ENCODE data around the gene PPARD.
"Not testable (repeated sequence)": the region's sequence is repeated elsewhere in the genome, so short reads cannot be mapped to it uniquely, and the experiment has no call there.

PPARD gene

DNA sequence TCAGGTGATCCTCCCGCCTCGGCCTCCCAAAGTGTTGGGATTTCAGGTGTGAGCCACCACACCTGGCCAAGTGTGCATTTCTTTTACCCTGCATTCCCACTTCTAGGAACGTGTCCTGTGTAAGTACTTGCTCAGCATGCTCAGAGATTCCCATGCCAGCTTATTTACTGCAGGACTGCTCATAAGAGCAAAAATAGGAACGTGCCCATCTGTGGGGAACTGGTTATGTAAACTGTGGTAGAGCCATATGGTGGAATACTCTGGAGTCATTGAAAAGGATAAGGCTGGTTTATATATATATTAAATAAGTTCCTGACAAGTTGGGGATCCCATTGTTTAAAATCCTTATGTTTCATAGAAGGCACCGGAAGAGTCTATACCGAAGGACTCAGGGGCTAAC, 71.6 kb downstream of the PPARD start:
- no peak for DNase-seq

DNA sequence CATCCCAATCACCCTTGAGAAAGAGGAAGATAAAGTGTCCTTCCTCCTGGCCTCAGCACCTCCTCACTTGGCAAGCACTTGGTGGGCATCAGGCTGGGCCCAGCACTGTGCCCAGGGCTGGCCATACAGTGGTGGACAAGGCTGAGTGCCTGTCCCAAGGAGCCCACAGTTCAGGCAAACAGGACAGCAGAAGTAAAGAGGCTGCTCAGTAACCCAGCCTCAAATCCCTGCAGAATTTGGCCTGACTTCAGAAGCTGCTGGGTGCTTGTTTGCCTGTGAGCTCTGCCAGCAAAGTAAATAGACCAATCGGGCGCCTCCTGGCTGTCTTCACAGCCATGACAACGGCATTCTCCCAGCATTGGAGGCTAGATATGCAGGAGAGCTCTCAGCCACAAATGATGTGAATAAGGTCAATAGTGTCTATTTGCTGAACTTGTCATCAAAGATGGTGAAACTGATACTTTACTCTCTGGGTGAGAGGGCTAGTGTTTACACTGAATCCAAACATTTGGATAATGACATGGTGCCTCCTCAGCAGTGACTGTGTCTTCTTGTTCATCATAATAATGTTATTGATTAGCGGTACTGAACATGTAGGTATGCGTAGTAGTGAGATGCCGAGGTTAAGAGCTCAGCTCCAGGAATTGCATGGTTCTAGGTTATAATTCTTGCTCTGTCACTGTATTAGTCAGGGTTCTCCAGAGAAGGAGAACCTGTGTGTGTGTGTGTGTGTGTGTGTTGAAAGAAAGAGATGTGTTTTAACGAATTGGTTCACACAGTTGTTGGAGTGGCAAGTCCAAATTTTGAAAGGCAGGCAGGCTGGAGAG, 72.9 kb downstream of the PPARD start:
- peak; percentile 77 to 87 for DNase-seq

DNA sequence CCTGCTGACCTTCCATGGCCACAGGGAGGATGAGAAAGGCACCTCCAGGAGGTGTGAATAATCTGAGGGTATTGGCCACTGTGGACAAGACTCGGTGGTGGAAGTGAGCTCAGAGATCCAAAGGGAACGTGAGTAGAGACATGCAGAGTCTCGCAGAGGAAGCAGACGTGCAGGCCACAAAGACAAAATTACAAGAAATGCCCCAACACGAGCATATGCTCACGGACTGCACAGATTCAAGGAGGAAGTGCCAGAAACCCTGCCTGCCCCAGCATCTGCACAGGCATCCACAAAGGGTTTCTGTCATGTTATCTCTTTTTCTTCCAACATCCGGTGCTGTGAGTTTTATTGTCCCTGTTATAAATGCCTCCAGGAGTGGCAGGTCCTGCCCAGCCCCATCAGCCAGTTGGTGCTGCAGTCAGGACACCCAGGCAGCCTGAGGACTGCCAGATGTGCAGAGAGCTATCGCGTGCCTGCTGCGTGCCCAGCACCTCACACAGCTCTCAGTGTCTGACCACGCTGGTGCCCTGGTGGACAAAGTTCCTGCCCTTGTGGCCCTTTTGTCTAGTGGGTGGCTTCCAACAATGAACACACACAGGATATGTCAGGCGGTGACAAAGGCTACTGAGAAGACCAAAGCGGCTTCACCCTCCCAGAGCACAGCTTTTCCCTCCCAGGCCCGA, 75.8 kb downstream of the PPARD start:
- no peak for DNase-seq

DNA sequence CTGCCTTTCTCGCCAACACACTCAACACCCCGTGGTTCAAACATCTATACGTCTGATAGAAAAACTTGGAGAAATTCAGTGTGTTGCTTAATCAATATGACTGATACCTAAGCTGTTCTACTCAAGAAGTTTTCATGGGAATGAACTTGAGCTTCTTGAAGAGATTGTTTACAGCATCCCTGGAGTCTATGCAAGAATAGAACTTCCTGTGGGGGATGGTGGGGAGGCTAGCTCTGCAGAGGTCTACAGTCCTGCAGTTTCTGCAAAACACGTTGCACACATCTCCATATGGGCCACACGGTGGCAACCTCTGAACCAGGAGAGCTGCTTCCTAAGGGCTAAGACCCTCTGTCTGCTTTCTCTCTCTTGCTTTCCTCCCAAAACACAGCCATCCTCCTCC, 77.1 kb downstream of the PPARD start:
- DNase-seq: no peak

DNA sequence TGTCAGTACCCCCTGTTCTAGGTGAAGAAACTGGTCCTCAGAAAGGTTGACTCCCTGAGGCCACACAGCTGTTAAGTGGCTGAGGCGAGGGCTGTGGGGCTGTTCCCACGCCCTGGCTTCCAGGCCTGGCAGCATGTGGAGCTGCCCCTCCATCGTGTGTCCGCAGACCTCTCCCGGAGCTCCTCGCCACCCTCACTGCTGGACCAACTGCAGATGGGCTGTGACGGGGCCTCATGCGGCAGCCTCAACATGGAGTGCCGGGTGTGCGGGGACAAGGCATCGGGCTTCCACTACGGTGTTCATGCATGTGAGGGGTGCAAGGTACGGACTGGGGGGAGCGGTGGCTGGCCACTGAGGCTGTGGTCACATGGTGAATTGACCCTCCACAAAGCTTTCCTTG, 77.6 kb downstream of the PPARD start:
- no peak for DNase-seq

DNA sequence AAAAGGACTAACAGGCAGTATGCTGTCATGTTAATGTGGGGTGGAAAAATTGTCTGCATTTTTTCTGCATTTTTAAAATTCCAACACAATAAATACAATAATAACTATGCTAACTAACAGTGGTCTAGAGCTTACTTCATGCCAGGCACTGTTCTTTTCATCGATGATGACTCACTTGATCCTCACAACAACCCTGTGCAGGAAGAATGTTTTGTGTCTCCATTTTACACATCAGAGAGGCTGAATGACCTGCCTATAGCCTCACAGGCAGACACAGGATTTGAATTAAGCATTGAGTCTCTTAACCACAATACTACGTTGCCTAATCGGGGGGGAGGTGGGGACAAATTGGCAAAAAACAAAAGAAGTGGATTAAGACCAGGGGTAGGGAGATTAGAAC, 82.9 kb downstream of the PPARD start:
- no peak for DNase-seq

DNA sequence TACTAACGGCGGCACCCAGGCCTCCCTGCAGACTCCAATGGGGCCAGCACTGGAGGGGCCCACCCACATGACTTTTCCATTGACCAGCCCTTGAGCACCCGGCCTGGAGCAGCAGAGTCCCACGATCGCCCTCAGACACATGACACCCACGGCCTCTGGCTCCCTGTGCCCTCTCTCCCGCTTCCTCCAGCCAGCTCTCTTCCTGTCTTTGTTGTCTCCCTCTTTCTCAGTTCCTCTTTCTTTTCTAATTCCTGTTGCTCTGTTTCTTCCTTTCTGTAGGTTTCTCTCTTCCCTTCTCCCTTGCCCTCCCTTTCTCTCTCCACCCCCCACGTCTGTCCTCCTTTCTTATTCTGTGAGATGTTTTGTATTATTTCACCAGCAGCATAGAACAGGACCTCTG, 83.7 kb downstream of the PPARD start:
- DNase-seq: no peak

DNA sequence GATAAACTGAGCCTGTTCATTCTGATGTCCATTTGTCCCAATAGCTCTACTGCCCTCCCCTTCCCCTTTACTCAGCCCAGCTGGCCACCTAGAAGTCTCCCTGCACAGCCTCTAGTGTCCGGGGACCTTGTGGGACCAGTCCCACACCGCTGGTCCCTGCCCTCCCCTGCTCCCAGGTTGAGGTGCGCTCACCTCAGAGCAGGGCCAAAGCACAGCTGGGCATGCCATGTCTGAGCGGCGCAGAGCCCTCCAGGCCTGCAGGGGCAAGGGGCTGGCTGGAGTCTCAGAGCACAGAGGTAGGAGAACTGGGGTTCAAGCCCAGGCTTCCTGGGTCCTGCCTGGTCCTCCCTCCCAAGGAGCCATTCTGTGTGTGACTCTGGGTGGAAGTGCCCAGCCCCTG, 85.1 kb downstream of the PPARD start:
- DNase-seq: no peak

DNA sequence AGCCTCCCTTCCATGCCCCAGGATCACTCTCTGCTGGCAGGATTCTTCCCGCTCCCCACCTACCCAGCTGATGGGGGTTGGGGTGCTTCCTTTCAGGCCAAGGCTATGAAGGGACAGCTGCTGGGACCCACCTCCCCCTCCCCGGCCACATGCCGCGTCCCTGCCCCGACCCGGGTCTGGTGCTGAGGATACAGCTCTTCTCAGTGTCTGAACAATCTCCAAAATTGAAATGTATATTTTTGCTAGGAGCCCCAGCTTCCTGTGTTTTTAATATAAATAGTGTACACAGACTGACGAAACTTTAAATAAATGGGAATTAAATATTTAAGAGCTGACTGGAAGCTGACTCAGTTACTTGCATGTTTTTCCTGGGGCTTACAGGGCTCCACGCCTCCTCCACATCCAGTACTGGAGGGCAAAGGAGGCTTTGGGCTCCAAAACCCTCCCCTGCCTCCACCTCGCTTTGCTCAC, 85.5 kb downstream of the PPARD start:
- no peak for DNase-seq

DNA sequence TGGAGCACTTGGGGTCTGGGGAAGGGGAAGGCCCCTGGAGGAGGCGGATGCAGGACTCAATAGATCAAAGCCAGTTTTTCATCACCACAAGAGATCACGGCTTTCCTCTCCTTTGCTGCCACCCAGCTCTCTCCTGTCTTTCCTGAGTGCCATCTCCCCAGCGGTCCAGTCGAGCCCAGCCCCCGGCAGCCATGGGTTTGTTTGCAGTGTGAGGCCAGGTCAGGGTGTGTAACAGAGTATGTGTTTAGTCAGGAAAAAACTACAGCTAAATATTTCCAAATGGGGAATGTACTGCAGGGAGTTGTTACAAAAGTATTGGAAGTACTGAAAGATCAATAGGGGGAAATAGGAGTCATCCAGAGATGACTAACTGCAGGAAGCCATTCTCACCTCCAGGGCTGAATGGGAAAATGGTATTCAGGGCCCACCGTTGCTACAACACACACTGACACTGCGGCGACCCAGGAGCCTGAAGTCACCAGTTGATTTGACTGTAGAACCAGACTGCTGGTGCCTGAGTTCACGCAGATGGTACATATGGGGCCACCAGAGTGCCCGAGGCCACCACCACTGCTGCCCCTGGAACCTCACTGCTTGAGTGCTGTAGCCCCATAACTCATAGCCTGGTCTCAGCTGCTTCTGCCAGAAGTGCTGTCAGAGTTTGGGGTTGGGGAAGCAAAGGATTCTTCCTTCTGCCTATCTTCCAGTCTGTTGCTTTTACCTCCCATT, 86.2 kb downstream of the PPARD start:
- DNase-seq: no peak

DNA sequence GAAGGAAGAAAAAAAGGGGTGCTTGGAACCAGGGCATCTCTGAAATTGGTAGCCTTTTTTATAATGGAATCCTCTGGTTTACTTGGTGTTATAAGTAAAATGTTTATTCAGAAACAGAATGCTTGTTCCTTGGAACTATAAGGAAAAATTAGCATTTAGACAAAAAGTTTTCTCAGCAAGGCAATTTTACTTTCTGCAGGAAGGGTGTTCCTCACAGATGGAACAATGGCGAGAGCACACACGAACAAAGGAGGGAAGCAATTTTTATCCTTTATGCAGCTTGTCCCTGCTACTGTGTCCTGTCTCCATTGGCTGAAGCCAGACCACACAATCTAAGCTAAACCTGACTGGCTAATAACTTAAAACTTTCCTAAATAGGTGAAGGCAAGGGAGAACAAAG, 87.1 kb downstream of the PPARD start:
- DNase-seq: no peak

DNA sequence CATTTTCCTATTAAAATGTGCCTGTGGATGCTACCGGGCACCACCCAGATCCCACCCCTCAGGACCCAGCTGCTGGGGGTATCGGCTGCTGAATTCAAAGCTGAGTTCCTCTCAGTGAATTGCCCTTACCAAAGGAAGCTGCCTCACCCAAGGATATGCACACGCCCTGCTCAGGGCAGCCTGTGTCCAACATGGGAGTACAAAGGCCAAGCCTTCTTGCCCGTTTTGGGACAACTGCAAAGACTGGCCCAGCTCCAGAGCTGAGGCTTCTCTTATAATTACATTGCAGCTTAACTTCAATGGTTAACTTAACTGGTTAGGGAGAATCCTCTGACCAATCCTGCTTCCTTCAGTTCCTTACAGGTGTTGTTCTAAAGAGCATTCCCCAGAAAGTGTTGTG, 89.9 kb downstream of the PPARD start:
- DNase-seq: no peak

DNA sequence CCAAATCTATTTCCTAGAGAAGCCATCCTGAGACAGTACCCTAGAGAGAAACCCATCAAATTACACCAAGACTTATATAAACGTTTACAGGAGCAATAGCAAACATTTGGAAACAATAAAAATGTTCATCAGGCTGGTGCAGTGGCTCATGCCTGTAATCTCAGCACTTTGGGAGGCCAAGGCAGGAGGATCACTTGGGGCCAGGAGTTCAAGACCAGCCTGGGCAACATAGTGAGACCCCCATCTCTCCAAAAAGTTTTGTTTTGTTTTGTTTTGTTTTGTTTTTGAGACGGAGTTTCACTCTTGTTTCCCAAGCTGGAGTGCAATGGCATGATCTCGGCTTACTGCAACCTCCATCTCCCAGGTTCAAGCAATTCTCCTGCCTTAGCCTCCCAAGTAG, 90.3 kb downstream of the PPARD start:
- not testable (repeated sequence) for DNase-seq

DNA sequence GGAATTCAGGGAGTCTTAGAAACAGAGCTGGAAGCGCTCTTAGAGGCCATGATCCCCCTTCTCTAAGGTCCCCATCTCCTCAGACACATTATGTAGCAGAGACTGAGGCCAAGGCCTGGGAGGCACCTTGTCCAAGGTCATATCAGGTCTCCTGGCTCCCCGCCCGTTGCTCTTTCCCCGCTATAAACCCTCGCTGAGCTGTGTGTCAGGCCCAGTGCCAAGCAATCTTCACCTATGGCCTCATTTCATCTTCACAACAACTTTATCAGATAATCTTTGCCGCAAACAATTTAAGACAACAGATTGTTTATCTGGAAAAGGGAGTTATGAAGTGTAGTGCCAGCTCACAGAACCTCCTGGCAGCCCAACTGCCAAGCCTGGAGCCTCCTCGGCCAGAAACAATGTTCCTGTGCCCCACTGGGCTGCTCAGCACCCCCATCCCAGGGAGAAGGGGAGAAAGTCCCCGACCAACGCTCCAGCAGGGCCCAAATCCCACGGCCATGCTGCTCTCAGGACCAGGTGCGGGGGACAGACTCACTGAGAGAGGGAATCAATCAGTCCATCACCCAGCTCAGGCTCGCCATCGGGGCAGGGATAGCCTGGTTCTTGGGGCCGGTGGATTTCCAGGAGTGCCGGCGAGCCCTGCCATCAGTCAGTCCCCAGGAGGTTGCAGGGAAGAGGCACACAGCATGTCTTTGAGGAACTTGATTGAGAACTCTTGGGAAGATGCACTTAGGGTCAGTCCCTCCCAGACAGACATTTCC, 92.9 kb downstream of the PPARD start:
- no peak for DNase-seq

DNA sequence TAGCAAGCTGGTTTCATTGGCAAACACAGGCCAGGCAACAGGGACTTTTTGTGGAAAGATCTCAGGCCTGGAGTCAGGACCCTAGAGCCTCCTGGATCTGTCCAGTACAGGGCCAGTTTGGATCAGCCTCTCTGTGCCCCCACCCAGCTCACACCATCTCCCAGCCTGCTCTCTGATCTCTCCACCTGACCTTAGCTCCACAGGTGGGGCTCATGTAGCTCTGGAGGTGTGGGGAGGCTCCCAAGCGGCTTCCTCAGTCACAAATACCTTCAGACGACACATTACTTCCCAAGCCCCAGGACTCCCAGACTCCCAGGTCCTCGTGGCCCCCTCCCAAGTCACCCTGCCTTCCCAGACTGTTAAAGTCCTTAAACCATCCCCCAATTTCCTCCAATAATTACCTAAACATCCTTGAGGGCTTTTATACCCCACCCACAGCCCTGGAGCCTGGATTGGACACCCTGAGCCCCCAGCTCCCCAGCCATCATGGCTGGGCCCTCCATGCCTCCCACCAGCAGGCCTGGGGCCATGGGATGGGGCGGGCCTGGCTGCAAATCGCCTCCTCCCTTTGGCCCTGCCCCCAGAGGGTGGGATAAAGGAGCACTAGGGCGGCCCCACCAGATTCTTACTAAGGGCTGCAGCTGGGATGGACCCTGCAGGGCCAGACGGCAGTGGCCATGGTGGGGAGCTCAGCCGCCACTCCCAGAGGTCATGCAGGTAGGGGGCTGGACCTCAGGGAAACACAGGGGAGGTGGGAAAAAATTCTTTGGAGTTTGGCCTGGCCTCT, 93.9 kb downstream of the PPARD start:
- DNase-seq: no peak

DNA sequence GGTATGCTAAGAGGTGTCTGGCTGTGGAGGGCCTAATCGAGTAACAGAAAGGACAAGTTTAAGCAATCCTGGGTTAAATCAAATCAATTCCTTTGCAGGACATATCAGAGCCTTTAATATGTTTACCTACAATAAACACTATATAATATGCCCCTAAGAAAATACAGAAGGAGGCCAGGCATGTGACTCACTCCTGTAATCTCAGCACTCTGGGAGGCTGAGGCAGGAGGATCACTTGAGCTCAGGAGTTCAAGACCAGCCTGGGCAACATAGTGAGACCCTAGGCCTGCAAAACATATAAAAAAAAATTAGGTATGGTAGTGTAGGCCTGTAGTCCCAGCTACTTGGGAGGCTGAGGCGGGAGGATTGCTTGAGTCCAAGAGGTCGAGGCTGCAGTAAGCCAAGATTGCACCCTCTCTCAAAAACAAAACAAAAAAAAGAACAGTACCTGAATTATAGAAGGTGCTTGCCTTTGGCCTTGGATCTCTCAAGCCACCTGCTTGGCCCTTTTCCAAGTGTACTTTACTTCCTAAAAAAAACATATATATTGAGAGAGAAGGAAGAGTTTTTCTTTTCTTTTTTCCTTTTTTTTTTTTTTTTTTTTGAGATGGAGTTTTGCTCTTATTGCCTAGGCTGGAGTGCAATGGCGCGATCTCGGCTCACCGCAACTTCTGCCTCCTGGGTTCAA, 96.2 kb downstream of the PPARD start:
- DNase-seq: not testable (repeated sequence)

DNA sequence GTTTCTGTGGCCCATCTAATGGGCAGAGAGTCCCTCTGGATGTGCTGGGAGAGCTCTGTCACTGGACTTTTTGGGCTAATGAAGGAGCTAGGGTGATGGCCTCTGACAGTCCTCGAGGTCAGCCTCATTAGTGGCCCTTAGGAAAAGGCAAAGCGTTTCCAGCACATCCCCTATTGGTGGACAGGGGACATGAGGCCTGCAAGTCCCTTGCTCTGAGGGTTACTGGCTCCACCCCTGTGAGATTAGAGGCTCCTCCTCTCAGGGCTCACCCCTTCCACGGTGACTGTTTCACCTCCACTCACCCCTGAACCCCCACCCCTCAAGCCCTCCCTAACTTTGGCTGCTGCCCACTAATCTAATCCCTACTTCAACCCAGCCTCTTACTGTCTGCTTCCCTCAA, 97.0 kb downstream of the PPARD start:
- no peak for DNase-seq

DNA sequence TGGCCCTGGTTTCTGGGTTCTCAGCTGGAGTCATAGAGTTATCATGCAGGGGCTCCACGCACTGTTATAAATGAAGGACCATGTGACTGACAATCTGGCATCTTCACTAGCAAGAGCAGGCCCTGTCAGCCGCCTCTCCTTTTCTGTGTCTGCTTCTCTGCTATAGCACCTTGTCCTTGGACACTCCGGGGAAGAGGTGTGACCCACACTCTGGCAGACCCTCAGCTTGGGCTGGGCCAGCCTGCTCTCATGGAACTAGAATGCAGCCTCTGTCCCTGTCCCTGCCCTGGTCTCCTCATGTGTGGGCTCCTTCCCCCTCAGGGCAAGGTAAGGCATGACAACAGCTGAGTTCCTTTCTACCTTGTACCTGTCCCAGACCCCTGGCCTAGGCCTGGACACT, 98.8 kb downstream of the PPARD start:
- no peak for DNase-seq

DNA sequence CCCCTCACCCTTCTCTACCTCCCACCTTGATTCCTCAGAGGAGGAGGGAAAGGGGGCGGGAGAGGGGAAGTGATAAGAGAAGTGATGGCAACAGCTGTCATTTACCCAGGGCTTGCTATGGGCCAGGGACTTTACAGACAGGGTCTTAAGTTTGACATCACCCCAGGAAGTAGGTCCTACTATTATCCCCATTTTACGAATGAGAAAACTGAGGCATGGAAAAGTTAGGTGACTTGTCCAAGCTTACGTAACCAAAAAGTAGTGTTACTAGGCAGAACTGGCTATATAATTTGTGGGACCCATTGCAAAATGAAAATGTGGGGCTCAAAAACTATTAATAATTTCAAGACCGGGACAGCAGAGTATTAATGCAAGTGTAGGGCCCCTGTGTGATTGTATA, 99.3 kb downstream of the PPARD start:
- DNase-seq: no peak

DNA sequence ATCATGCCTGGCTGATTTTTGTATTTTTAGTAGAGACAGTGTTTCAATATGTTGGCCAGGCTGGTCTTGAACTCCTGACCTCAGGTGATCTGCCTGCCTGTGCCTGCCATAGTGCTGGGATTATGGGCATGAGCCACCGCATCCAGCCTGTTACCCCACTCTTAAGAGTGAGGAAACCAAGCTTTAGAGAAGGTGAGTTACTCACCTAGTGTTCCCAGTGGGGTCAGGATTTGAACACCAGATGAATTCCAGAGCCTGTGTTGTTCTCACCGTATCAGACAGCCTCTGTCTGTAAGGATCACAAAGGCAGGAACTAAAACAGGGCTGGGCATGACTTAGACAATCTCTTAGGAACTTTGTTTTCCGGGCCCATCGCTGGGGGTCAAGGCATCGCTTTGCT, 100.3 kb downstream of the PPARD start:
- no peak for DNase-seq

DNA sequence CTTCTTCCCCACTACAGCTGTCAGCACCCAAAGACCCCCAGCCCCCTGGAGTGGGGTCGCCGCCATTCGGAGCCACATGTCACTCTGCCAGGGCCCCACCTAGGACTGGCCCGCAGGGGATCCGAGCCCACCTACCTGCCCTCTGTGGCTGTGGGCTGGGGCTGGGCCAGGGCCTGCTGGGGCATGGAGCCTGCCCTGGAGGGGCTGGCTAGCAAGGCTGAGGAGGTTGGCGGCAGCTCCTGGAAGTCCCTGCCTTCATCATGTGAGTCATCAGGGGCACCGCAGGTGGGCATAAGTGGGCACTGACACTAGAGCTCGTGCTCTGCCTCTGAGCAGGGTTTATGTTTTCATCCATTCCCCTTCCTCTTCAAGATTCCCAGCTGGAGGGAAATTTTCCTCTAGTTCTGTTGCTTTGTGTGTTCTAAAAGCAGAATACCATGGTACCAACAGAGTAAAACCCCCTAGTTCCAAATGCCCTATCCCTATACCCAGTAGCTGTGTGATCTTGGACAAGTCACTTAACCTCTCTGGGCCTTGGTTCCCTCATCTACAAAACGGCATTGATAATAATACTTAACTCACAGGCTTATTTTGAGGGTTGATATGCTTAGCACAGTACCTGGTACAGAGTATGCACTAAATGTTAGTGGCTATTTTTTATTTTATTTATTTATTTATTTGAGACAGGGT, 101.1 kb downstream of the PPARD start:
- peak in 1 of 2 experiments; percentile 30 for DNase-seq

Data from NCI-H446 (cell line).